HG03135 (cell line): ENCODE data around the gene OR2T1.
"Not testable (repeated sequence)": the region's sequence is repeated elsewhere in the genome, so short reads cannot be mapped to it uniquely, and the experiment has no call there.

Experiments
- ATAC-seq: cut with Tn5 transposase; IDR thresholded peaks from one replicate; pipeline ENCODE4 v1.9.1; 2021; ENCODE audit warnings: mild to moderate bottlenecking, moderate library complexity; ENCODE audit not compliant: unreplicated experiment

OR2T1 gene, protein sequence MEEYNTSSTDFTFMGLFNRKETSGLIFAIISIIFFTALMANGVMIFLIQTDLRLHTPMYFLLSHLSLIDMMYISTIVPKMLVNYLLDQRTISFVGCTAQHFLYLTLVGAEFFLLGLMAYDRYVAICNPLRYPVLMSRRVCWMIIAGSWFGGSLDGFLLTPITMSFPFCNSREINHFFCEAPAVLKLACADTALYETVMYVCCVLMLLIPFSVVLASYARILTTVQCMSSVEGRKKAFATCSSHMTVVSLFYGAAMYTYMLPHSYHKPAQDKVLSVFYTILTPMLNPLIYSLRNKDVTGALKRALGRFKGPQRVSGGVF

DNA sequence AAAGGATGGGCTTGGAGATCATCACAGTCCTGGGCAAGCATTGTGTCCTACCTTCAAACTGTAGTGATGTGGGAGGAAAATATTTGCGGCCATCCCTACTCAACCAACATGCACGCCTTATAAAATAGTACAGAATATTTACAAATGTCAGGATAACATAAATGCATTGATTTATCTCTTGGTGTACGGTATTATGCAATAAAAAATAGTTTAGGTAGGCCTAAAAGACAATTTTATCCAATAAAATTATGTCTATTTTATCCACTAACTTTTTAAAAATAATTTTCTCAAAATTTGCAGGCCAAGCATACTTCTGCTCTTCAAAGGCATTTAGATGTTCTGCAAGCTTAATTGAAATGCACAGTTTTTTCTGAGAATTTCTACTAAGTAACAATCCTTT lies at the start of gene OR2T1:
Gene OR2T1 (plus strand): TSS at position 301 of the 400 bp plus-strand sequence. CDS start 3,100 bp downstream, outside the sequence.
- ATAC-seq, result no peak

DNA sequence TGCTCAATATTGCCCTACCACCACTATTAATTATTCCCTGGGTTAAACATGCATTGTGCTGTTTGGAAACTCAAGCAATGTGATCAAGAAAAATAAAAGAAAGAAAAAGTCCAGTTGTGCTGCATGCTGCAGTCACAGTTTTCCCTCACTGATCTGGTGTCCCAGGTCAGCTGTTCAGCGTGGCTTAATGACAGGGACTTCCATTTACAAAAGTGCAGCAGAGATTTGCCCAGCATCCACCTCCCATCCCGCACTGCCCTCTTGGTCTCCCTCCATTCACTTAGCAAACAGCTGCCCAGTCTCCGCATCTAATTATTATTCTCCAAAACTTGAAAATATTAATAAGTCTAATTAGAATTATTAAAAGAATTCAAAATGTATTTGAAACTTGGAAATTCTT lies 43.4 kb upstream of the OR2T1 start:
- no peak for ATAC-seq

DNA sequence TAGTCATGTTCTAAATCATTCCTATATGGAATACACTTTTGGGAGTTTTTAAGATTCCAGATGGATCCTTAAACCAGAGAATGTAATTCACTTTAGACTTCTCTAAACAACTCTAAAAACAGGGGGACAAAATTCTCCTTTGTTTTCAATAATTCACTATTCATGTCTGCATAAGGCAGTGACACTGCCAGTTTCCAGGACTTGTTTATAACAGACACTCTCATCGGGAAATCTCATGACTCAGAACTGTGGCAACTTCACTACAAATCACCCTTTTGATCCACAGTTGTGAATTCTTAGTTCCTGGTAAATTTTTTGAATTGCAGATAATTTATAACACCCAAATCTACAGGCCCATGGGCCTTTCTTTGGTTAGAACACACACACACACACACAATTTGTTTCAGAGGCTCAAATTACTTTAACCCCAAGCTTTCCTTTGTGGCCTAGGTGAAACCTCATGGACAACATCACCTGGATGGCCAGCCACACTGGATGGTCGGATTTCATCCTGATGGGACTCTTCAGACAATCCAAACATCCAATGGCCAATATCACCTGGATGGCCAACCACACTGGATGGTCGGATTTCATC lies 41.6 kb upstream of the OR2T1 start, which contains the start of gene OR2T4:
Gene OR2T4 (plus strand): TSS at position 545 of the 595 bp plus-strand sequence. CDS start 0 bp downstream, at position 545.
- ATAC-seq, result no peak

DNA sequence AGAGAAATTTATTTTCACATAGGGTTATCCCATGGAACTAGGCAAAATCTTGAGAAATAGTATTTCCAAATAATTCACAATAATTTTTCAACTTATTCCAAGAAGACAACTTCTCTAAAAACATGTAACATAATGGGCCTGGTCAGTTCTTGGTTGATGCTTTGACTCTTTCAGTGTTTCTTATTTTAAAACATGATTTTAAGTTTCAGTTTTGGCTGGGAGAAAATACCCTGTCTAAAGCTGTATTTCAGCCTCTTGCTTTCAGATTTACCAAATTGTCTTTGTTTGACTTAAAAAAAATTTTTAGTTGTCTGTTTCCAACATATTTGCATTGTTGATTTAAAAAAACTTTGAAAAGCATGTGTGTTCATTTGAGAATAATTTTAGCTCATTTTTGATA lies 36.2 kb upstream of the OR2T1 start:
- no peak for ATAC-seq

DNA sequence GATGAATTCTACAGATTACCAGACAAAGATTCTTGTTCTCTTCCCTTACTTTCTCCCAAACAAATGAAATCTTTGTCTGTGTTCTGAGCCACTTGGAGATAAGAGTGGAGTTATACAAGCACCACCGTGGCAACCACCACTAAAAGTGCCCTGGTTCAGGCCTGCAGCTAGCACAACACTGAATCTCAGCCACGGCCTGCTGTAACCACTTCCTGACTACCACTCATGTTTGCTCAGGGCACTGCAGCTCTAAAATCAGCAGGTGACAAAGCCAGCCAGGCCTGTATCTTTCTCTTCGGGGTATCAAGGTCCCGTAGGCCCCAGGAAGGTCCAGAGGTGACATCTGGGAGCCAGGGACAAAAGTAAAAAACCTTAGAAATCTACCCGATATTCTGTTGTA lies 30.5 kb upstream of the OR2T1 start:
- ATAC-seq, result no peak

DNA sequence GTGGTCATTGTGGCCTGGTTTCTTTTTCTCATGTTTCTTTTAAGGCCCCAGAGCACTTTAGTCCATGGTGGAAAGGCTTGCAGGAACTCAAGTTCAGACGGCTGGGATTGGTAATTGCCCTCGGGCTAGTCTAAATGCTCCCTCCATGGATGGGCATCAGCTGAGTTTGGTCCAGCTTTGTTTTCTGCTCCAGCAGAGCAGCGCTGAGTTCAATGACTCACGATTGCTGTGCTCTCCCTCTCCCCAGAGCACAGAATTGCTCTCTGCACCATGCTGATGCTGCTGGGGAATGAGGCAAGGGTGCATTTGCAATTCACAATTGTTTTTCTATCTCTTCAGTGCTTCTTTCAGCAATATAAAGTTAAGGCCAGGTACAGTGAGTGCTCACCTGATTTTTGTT lies 29.1 kb upstream of the OR2T1 start:
- no peak for ATAC-seq

DNA sequence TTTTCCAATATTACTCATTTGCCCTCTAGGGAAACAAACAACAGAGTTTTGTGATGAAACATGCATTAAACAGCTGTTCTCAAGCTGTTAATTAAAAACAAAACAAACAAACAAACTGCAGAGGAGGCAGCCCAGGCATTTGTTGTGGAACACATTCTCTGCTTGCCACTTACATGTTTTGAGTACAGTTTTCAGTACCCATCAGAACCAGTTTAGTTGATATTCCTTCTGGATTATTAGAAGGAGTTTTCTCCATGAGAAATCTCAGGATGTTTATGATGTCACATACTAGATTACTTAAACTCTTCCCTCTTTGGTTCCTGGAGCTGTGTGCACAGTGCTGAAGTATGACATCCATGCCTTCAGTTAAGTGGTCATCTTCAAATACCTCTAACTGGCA lies 27.4 kb upstream of the OR2T1 start, which contains the start of gene OR2T6:
Gene OR2T6 (plus strand): TSS at position 301 of the 400 bp plus-strand sequence. CDS start 11,863 bp downstream, outside the sequence.
- no peak for ATAC-seq

DNA sequence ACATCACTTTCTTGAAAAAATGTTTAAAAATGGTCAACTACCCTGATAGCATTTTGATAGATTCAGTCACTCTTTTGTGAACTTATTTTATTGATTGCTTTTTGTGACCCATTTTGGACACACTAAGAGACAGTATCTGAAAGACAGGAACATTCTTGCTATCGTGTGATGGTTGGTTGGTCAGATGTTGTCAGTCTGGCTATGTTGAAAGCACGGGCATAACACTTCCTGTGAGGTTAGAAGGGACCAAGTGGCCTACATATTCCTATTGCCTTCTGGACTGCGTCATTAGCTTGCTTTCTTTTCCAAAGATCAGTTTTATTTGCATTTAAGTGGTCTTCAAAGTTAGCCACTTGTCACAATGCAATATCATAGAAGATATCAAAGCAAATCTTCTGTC lies 25.9 kb upstream of the OR2T1 start:
- ATAC-seq, result no peak

DNA sequence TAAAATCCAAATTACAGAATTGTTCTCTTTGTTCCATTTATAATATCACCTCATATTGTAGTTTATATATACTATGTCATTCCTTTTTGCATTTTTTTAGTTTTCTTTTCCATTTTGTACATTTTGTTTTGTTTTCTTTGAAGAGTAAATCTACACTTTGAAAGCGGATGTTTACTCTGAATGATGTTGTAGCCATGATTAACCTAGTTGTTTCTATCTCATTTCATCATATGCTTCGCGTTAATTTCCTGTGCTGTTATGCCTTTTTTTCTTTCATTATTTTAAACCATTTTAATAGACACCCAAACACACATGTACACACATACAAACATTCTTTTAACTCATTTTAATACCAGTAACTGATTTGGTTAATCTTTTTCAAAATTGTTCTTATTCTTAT lies 22.0 kb upstream of the OR2T1 start:
- ATAC-seq, result no peak

DNA sequence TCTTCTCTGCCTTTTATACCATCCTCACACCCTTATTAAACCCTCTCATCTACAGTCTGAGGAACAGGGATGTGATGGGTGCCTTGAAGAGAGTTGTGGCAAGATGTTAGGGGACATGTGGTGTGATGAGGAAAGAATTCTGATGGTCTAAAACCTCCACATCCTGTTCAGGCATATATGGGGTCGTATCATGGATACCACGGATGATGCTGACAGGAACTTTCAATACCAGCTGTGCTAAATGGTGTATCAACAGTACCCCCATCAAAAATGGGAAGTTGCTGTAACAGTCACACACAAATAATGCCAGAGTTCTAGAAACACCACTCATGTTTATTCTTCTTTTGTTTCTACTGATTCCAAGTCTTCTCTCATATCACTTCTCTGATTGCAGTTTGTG lies 14.4 kb upstream of the OR2T1 start:
- ATAC-seq, result no peak

DNA sequence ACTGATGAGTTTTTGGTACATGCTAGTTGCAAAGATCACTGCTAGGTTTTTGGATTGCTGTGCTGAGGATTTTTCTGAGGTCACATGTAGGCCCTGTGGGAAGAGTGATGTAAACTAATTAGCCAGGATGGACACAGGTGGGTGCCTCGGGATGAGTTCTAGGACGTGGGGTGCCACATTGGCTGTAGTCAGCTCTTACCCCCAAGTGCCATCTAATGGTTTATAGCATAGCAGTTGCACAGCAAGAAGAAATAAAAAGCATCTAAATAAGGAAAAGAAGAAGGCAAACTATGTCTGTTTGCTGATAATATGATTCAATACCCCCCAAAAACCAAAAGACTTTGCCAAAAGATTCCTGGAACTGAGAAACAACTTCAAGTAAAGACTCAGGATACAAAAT lies 9.8 kb upstream of the OR2T1 start:
- ATAC-seq, result no peak

DNA sequence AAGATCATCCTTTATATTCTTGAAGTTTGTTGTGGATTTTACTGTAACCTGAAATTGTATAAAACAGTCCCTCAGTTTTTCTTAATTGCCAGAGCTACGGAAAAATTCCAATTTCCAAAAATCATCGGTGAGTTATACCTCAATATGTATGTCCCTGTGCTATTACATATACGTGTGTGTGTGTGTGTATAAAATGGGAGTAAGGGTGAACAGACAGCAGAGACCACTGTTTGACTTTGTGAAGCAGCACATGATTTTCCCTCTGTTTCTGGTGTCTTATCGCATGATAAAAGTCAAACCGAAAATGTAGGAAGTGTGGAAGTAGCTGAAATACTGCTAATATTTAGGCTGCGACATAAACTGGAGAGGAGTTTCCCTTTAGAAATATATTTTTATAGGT lies 1.2 kb downstream of the OR2T1 start:
- ATAC-seq, result no peak

DNA sequence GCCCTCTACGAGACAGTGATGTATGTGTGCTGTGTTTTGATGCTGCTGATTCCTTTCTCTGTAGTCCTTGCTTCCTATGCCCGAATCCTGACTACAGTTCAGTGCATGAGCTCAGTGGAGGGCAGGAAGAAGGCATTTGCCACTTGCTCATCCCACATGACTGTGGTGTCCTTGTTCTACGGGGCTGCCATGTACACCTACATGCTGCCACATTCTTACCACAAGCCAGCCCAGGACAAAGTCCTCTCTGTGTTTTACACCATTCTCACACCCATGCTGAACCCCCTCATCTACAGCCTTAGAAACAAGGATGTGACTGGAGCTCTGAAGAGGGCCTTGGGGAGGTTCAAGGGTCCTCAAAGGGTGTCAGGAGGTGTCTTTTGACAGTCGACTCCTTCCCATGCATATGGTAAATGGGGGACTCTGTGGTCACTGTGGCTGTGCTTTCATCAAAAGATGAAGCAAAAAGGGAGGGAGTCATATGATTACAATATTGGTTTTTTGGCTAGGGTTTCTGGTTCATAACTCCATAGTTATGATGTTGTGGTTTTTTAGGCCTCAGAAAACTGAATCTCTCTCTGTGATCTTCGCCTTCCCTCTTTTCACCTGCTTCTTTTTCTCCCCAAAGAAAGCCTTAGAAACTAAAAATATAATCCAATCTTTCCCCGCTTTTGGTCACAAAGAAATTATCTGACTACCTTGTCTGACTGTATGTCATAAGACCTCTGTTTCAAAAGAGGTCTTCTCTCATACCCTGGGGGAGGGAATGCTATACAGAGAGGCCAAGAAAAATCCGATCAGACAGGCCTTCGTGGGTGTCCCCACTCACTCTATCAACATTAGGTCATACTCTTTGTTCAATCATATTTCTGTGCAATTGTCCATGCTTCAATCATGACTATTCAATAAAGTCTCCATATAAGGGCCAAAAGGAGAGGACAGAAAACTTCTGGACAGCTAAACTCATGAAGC lies 4.2 kb downstream of the OR2T1 start:
- no peak for ATAC-seq

DNA sequence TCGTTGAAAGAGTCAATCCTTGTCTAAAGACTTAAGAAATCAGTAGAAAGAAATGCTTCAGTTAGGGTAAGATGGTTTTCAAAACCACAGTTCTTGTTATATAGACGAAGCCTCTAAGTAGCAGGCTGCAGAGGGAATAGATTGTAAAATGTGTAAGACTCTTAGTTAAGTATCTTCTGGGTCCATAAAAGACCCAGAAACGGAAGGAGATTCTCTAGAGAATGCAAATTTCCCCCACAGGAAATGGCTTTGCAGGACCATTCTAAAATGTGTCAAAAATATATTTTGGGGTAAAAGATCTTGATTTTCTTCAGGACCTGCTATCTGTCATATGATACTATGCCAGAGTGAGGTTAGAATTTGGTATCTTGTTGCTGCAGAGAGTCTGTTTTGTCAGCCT lies 13.4 kb downstream of the OR2T1 start:
- ATAC-seq, result no peak

DNA sequence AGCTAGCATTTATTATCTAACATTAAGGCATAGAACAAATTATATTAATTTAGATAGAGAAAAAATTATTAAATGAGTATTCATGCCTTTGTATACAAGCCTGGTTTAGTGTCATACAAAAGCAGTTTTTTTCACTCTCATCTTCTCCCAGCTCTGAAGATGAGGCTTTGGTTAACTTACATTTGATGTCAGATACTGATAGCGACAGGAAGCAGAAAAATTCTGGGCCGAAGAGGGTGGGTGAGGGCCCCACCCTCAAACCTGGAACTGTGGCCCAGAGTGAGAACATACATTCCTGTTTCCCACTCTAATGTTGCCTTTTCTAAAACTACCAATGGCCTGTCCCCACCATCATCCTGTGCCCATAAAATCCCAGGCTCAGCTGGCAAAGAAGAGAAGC lies 15.0 kb downstream of the OR2T1 start:
- ATAC-seq, result no peak

DNA sequence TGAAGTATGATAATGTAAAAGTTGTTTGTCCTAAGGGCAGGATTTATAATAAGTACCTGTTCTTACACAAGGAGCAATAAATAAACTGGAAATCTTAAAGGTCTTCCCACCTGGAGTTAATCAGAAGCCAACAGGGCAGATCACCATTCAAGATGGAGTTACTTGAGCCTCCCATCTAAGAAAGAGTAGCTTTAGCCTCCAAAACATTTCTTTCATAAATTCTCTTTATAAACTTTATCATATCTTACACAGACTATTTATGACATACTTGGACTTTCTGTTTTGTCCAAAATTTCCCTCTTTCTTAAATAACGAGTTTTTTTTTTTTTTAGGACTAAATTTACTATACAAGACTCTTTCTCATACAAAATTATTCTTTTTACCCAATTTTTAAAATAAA lies 18.5 kb downstream of the OR2T1 start:
- ATAC-seq, result no peak

DNA sequence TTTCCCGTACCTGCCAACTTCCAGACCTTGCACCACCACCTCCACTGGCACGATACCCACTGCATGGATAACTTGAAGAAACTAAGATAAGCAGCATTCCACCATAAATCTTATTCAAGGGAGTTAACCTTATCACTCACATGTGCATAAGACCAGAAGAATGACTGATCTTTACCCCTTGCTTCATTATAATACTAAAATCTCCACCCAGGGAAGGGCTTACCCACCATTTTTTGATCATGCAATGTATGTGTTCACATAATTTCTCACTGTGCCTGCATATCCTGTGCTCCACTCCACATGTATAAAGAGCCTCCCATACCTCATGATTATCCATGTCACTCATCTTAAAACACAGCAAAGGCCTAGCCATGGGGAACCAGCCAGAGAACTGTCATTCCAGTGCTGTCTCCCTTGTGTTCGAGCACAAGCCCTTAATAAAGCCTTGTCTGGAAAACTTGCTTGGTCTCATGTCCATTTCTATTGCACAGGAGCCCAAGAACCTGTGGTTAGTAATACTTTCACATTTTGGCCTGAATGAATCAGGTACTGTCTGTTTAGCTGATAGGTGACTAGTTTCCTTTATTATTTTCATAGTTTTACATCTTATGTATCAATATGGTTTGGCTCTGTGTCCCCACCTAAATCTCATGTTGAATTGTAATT lies 24.8 kb downstream of the OR2T1 start:
- peak; percentile 61 for ATAC-seq

DNA sequence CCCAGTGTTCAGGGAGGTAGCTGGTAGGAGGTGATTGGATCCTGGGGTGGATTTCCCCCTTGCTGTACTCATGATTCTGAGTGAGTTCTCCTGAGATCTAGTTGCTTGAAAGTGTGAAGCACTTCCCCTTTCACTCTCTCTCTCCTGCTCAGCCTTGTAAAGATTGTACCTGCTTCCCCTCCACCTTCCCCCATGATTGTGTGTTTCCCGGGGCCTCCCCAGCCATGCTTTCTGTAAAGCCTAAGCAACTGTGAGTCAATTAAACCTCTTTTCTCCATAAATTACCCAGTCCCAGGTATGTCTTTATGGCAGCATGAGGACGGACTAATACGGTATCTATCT lies 25.3 kb downstream of the OR2T1 start:
- ATAC-seq, result peak; percentile 96

DNA sequence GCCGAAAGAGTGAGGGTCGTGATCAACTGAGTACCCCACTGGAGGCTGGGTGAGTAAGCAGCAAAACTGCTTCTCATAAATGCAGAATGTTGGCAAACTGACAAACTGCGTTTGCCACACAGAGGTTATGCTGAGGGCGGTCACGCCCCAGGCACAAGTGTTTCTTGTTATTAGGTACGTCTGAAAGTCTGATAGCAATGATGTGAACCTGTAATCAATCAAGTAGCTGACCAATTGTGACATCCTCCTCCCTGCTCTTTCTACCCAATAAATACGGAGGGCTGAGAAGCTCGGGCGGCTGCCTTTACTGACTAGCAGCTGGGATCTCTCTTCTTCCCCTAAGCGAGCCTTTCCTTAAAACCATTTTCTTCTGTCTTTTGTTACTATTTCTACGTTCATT lies 28.8 kb downstream of the OR2T1 start:
- not testable (repeated sequence) for ATAC-seq

DNA sequence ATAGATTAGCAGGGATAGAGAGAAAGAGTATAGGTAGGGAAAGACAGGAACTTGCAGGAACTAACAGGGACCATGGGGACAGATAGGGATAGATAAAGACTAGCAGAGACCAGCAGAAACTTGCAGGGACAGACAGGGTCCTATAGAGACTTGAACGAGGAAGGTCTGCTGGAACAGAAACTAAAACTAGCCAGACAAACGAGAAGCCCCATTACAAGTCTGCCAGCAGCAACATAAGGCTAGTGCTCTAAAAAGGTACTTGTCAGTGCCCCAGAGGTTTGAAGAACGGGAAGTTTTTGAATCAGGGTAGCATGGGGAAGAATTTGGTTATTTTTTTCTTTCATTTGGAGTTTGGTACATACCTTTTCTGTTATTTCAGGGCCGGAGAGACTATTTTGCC lies 29.4 kb downstream of the OR2T1 start:
- ATAC-seq, result not testable (repeated sequence)
